H9 (cell line): ENCODE results near the gene TSKU. TPM values are rescaled to one million over a fixed set of nuclear protein-coding genes. Genes with fewer than 3 reads are reported as not detected.
"Not testable (repeated sequence)": the region's sequence is repeated elsewhere in the genome, so short reads cannot be mapped to it uniquely, and the experiment has no call there.

Experiments used
- DNase-seq: peaks from one replicate; pipeline ENCODE4 v3.0.0-alpha.2; 2017
- H2AFZ ChIP-seq: one replicate; pipeline ENCODE4 v1.6.1; 2013; ENCODE audit warnings: mild to moderate bottlenecking, low read length, control low read depth, moderate library complexity
- H2AK5ac ChIP-seq: 2 replicates; pipeline ENCODE4 v1.6.1; 2013; ENCODE audit warnings: low read length, control low read depth, mixed read lengths; ENCODE audit not compliant: insufficient read length
- H2BK120ac ChIP-seq: one replicate; pipeline ENCODE4 v1.6.1; 2013; ENCODE audit warnings: low read depth, mild to moderate bottlenecking, low read length, control low read depth, inconsistent platforms; ENCODE audit not compliant: poor library complexity, severe bottlenecking
- H2BK12ac ChIP-seq: 2 replicates; pipeline ENCODE4 v1.6.1; 2013; ENCODE audit warnings: low read length, control low read depth, mixed read lengths, low read depth; ENCODE audit not compliant: insufficient read length
- H2BK15ac ChIP-seq: 2 replicates; pipeline ENCODE4 v1.6.1; 2013; ENCODE audit warnings: low read depth, low read length, control low read depth
- H2BK20ac ChIP-seq: one replicate; pipeline ENCODE4 v1.6.1; 2013; ENCODE audit warnings: low read depth, mild to moderate bottlenecking, low read length, control low read depth, inconsistent platforms; ENCODE audit not compliant: poor library complexity, severe bottlenecking
- H2BK5ac ChIP-seq: 2 replicates; pipeline ENCODE4 v1.6.1; 2013; ENCODE audit warnings: low read length, control low read depth, mixed read lengths; ENCODE audit not compliant: insufficient read length
- H3K14ac ChIP-seq: 2 replicates; pipeline ENCODE4 v1.6.1; 2013; ENCODE audit warnings: low read length, control low read depth; ENCODE audit not compliant: insufficient read depth
- H3K18ac ChIP-seq: 2 replicates; pipeline ENCODE4 v1.6.1; 2013; ENCODE audit warnings: low read depth, mild to moderate bottlenecking, mixed read lengths, low read length, control low read depth; ENCODE audit not compliant: insufficient read length
- H3K23ac ChIP-seq: 2 replicates; pipeline ENCODE4 v1.6.1; 2013; ENCODE audit warnings: low read length, control low read depth, mixed read lengths, low read depth; ENCODE audit not compliant: insufficient read length
- H3K23me2 ChIP-seq: 2 replicates; pipeline ENCODE4 v1.6.1; 2013; ENCODE audit warnings: low read depth, mild to moderate bottlenecking, mixed read lengths, low read length, control low read depth; ENCODE audit not compliant: insufficient read length, poor library complexity, severe bottlenecking
- H3K27ac ChIP-seq: 2 replicates; pipeline ENCODE4 v1.5.1; 2013; ENCODE audit warnings: low read length, control low read depth, mixed read lengths, low read depth; ENCODE audit not compliant: insufficient read length
- H3K27me3 ChIP-seq: 2 replicates; pipeline ENCODE4 v1.6.1; 2013; ENCODE audit warnings: low read length, control low read depth, inconsistent platforms; ENCODE audit not compliant: insufficient read depth
- H3K4ac ChIP-seq: 2 replicates; pipeline ENCODE4 v1.6.1; 2013; ENCODE audit warnings: low read depth, mild to moderate bottlenecking, control low read depth, inconsistent platforms, low read length, moderate library complexity
- H3K4me1 ChIP-seq: 2 replicates; pipeline ENCODE4 v1.6.1; 2013; ENCODE audit warnings: low read length, control low read depth, inconsistent platforms; ENCODE audit not compliant: insufficient read depth
- H3K4me2 ChIP-seq: 2 replicates; pipeline ENCODE4 v1.6.1; 2013; ENCODE audit warnings: low read length, control low read depth, mixed read lengths; ENCODE audit not compliant: insufficient read length, insufficient read depth
- H3K56ac ChIP-seq: 2 replicates; pipeline ENCODE4 v1.6.1; 2013; ENCODE audit warnings: low read depth, mild to moderate bottlenecking, mixed read lengths, low read length, control low read depth; ENCODE audit not compliant: insufficient read length
- H3K79me1 ChIP-seq: 2 replicates; pipeline ENCODE4 v1.6.1; 2013; ENCODE audit warnings: low read depth, mild to moderate bottlenecking, moderate library complexity, low read length, control low read depth, inconsistent platforms; ENCODE audit not compliant: insufficient read depth, poor library complexity, severe bottlenecking
- H3K79me2 ChIP-seq: 2 replicates; pipeline ENCODE4 v1.6.1; 2013; ENCODE audit warnings: low read length, control low read depth, inconsistent platforms; ENCODE audit not compliant: insufficient read depth
- H3K9ac ChIP-seq: 2 replicates; pipeline ENCODE4 v1.6.1; 2013; ENCODE audit warnings: low read length, control low read depth, mixed read lengths; ENCODE audit not compliant: insufficient read length; ENCODE audit errors: extremely low read depth
- H3K9me3 ChIP-seq: one replicate; pipeline ENCODE4 v1.6.1; 2013; ENCODE audit warnings: low read depth, low read length, inconsistent platforms; ENCODE audit not compliant: control insufficient read depth
- H3T11ph ChIP-seq: one replicate; pipeline ENCODE4 v1.6.1; 2013; ENCODE audit warnings: mild to moderate bottlenecking, low read length, control low read depth, inconsistent platforms
- H4K20me1 ChIP-seq: one replicate; pipeline ENCODE4 v1.6.1; 2013; ENCODE audit not compliant: control insufficient read depth, insufficient read length, insufficient read depth
- H4K5ac ChIP-seq: 2 replicates; pipeline ENCODE4 v1.6.1; 2013; ENCODE audit warnings: low read depth, mild to moderate bottlenecking, mixed read lengths, low read length, control low read depth; ENCODE audit not compliant: insufficient read length
- H4K8ac ChIP-seq: replicated peaks from 2 replicates; pipeline ENCODE4 v1.6.1; 2013; ENCODE audit warnings: low read length, control low read depth, mixed read lengths, low read depth; ENCODE audit not compliant: insufficient read length
- H4K91ac ChIP-seq: 2 replicates; pipeline ENCODE4 v1.6.1; 2013; ENCODE audit warnings: low read depth, mild to moderate bottlenecking, moderate library complexity, mixed read lengths, low read length, control low read depth; ENCODE audit not compliant: insufficient read length
- H3K27ac Mint-ChIP-seq, 3 experiments: 2 replicates in 2 of 3; 3 replicates in 1 of 3; pipeline ENCODE4 v1.8.0; 2020 to 2021; ENCODE audit warnings: mixed read lengths in 3 of 3, mild to moderate bottlenecking in 1 of 3, moderate library complexity in 1 of 3
- H3K27me3 Mint-ChIP-seq: 2 replicates; pipeline ENCODE4 v1.8.0; 2021; ENCODE audit warnings: low read depth, mild to moderate bottlenecking, moderate library complexity, mixed read lengths
- H3K36me3 Mint-ChIP-seq, 3 experiments: 2 replicates in 2 of 3; 3 replicates in 1 of 3; pipeline ENCODE4 v1.8.0; 2020 to 2021; ENCODE audit warnings: low read depth in 3 of 3, mixed read lengths in 3 of 3; ENCODE audit not compliant: insufficient read depth in 1 of 3
- H3K4me1 Mint-ChIP-seq, 2 experiments: 2 replicates each; pipeline ENCODE4 v1.8.0; 2020; ENCODE audit warnings: mixed read lengths in 2 of 2
- H3K4me3 Mint-ChIP-seq, 2 experiments: 2 replicates in 1 of 2; 3 replicates in 1 of 2; pipeline ENCODE4 v1.8.0; 2020 to 2021; ENCODE audit warnings: mild to moderate bottlenecking in 2 of 2, mixed read lengths in 2 of 2, moderate library complexity in 1 of 2
- H3K9me3 Mint-ChIP-seq, 2 experiments: 2 replicates in 1 of 2; 3 replicates in 1 of 2; pipeline ENCODE4 v1.8.0; 2020; ENCODE audit warnings: mild to moderate bottlenecking in 2 of 2, mixed read lengths in 2 of 2, moderate library complexity in 1 of 2
- WGBS: extraction: QIAGEN DNeasy Blood & Tissue Kit; methylation state at CpG from one replicate; pipeline ENCODE4 v1.1.7; 2013; ENCODE audit warnings: missing lambda C conversion rate, low lambda C conversion rate, mixed read lengths; ENCODE audit not compliant: insufficient read length; ENCODE audit errors: extremely low coverage; 5-methylcytosine and 5-hydroxymethylcytosine counted together
- total RNA-seq: library from RNA; stranded (reverse); gene quantifications from 2 replicates; pipeline ENCODE4 v1.2.1, GENCODE V29; 2021
- TF ChIP-seq, protein P1 (sequence below): fragments of 200-600 bp; sonication (generic); conservative IDR thresholded peaks from 3 replicates; pipeline ENCODE4 v1.8.0; 2021; ENCODE audit warnings: antibody characterized with exemption, mild to moderate bottlenecking

TSKU gene
- total RNA-seq, 1 experiment from 2014 or later, result 25.4 TPM

DNA sequence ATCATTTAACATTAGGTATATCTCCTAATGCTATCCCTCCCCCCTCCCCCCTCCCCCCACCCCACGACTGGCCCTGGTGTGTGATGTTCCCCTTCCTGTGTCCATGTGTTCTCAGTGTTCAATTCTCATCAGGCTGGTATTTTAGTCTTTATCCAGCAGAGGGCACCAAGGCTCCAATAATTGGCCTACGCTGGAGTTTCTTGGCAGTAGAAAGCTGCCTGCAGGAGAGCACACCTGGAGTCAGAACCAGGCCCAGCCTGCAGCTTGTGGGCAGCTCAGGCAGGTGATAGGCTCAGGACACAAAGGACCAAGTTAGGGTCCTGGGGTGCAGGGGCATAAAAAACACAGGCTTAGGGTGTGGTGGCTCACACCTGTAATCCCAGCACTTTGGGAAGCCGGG, 49.2 kb upstream of the TSKU start:
- H3K4me2 ChIP-seq, H3K56ac ChIP-seq, H3K4me3 Mint-ChIP-seq, H2BK5ac ChIP-seq, H3K14ac ChIP-seq, H3K36me3 Mint-ChIP-seq, H2BK12ac ChIP-seq, H2BK15ac ChIP-seq, H4K91ac ChIP-seq, H3K23ac ChIP-seq, H3K9ac ChIP-seq, H3K4me1 ChIP-seq, H3K79me1 ChIP-seq, H4K8ac ChIP-seq, H3K27ac ChIP-seq, H2BK20ac ChIP-seq, H4K20me1 ChIP-seq, H3K27ac Mint-ChIP-seq, H4K5ac ChIP-seq, H2AK5ac ChIP-seq, H3T11ph ChIP-seq, H3K27me3 ChIP-seq, H3K9me3 ChIP-seq, H3K4ac ChIP-seq, H2AFZ ChIP-seq, H3K18ac ChIP-seq, H2BK120ac ChIP-seq, H3K9me3 Mint-ChIP-seq, H3K79me2 ChIP-seq, H3K23me2 ChIP-seq: not testable (repeated sequence)
- H3K27me3 Mint-ChIP-seq, result peaks cover 18% of the 10 kb centered on the region
- WGBS, result no CpG with 5 or more reads among the region's 3 CpGs
- DNase-seq, result peak; percentile 82
- TF ChIP-seq, protein P1, sequence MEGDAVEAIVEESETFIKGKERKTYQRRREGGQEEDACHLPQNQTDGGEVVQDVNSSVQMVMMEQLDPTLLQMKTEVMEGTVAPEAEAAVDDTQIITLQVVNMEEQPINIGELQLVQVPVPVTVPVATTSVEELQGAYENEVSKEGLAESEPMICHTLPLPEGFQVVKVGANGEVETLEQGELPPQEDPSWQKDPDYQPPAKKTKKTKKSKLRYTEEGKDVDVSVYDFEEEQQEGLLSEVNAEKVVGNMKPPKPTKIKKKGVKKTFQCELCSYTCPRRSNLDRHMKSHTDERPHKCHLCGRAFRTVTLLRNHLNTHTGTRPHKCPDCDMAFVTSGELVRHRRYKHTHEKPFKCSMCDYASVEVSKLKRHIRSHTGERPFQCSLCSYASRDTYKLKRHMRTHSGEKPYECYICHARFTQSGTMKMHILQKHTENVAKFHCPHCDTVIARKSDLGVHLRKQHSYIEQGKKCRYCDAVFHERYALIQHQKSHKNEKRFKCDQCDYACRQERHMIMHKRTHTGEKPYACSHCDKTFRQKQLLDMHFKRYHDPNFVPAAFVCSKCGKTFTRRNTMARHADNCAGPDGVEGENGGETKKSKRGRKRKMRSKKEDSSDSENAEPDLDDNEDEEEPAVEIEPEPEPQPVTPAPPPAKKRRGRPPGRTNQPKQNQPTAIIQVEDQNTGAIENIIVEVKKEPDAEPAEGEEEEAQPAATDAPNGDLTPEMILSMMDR, result peak; percentile 55; the same call in 2 of the 3 replicates
- peaks cover 28 to 38% of the 10 kb centered on the region in 2 experiments for H3K4me1 Mint-ChIP-seq
